OCI-LY1 (cell line): ENCODE data around the gene DDOST.

ENCODE experiments used
- EZH2 ChIP-seq: fragments of 200-600 bp; sonication (generic), shearing (Covaris generic); IDR thresholded peaks from 2 replicates; pipeline ENCODE4 v1.8.0; 2017; ENCODE audit warnings: borderline replicate concordance, mixed run types, mild to moderate bottlenecking, antibody characterized with exemption, low read length, moderate library complexity, mixed read lengths
- TF ChIP-seq, protein P1 (sequence below): fragments of 200-600 bp; sonication (generic), shearing (Covaris generic); IDR thresholded peaks from 2 replicates; pipeline ENCODE4 v1.5.1; 2017; ENCODE audit warnings: mild to moderate bottlenecking, antibody characterized with exemption, low read length, moderate library complexity, mixed read lengths

DNA sequence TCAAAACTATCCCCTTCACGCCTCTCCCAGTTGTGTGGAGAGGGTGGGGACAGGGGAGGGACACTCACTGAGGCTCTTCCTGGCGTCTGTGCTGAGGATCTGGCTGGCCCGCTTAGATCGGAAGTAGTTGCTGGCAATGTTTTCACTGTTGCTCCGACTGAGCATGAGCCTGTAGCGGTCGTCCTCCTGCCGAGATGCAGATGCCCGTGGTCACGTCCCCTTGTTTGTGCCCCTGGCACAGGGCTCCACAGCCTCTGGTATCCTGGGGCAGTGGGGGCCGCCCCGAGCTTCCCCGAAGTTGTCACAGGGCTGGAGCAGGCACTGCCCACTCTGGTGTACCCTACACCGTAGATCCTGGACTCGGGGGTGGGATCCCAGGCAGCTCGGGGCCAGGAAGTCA is 5.0 kb upstream of the DDOST start:
- TF ChIP-seq, protein P1, sequence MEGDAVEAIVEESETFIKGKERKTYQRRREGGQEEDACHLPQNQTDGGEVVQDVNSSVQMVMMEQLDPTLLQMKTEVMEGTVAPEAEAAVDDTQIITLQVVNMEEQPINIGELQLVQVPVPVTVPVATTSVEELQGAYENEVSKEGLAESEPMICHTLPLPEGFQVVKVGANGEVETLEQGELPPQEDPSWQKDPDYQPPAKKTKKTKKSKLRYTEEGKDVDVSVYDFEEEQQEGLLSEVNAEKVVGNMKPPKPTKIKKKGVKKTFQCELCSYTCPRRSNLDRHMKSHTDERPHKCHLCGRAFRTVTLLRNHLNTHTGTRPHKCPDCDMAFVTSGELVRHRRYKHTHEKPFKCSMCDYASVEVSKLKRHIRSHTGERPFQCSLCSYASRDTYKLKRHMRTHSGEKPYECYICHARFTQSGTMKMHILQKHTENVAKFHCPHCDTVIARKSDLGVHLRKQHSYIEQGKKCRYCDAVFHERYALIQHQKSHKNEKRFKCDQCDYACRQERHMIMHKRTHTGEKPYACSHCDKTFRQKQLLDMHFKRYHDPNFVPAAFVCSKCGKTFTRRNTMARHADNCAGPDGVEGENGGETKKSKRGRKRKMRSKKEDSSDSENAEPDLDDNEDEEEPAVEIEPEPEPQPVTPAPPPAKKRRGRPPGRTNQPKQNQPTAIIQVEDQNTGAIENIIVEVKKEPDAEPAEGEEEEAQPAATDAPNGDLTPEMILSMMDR: no peak
- no peak for TF ChIP-seq EZH2
